Loucy (cell line): ENCODE data around the gene TGFB2.

ENCODE experiments used
- H2AFZ ChIP-seq: fragments of 200-600 bp; sonication (generic); 2 replicates; pipeline ENCODE4 v1.6.0; 2016; ENCODE audit warnings: antibody characterized with exemption, mild to moderate bottlenecking, low read length, moderate library complexity
- H3F3A ChIP-seq: fragments of 200-600 bp; 2 replicates; pipeline ENCODE4 v1.6.0; 2016; ENCODE audit warnings: antibody characterized with exemption, low read depth, mild to moderate bottlenecking
- H3K27me3 ChIP-seq: fragments of 200-600 bp; sonication (generic); 2 replicates; pipeline ENCODE4 v1.6.1; 2014; ENCODE audit warnings: low read length, mild to moderate bottlenecking; ENCODE audit not compliant: insufficient read depth, poor library complexity, severe bottlenecking
- H3K36me3 ChIP-seq: fragments of 200-600 bp; sonication (generic); 2 replicates; pipeline ENCODE4 v1.6.1; 2016; ENCODE audit warnings: low read length; ENCODE audit not compliant: insufficient read depth
- H3K4me1 ChIP-seq: fragments of 200-600 bp; sonication (generic); 2 replicates; pipeline ENCODE4 v1.5.1; 2014; ENCODE audit warnings: low read length, mild to moderate bottlenecking; ENCODE audit not compliant: insufficient read depth, poor library complexity, severe bottlenecking
- H3K4me2 ChIP-seq: fragments of 200-600 bp; sonication (generic); 2 replicates; pipeline ENCODE4 v1.6.0; 2014; ENCODE audit warnings: antibody characterized with exemption, low read length, low read depth, mild to moderate bottlenecking; ENCODE audit not compliant: poor library complexity, severe bottlenecking
- H3K4me3 ChIP-seq: fragments of 200-600 bp; sonication (generic); 2 replicates; pipeline ENCODE4 v1.5.1; 2014; ENCODE audit warnings: low read length, mild to moderate bottlenecking, mixed read lengths; ENCODE audit not compliant: poor library complexity, severe bottlenecking
- H3K79me2 ChIP-seq: fragments of 200-600 bp; sonication (generic); 2 replicates; pipeline ENCODE4 v1.6.1; 2014; ENCODE audit warnings: low read length; ENCODE audit not compliant: insufficient read depth
- H3K9ac ChIP-seq: fragments of 200-600 bp; sonication (generic); 2 replicates; pipeline ENCODE4 v1.6.0; 2014; ENCODE audit warnings: mild to moderate bottlenecking, low read depth, low read length, moderate library complexity; ENCODE audit not compliant: poor library complexity, severe bottlenecking
- H3K9me2 ChIP-seq: fragments of 200-600 bp; sonication (generic); replicated peaks from 2 replicates; pipeline ENCODE4 v1.6.1; 2016; ENCODE audit warnings: low read depth, low read length, mixed read lengths
- H3K9me3 ChIP-seq: fragments of 200-600 bp; sonication (generic); 2 replicates; pipeline ENCODE4 v1.6.1; 2014; ENCODE audit warnings: mild to moderate bottlenecking, antibody characterized with exemption, low read length, low read depth; ENCODE audit not compliant: insufficient read depth
- H4K20me1 ChIP-seq: fragments of 200-600 bp; sonication (generic); 2 replicates; pipeline ENCODE4 v1.6.0; 2014; ENCODE audit warnings: antibody characterized with exemption, low read length, mild to moderate bottlenecking; ENCODE audit not compliant: insufficient read depth, poor library complexity, severe bottlenecking
- EZH2phosphoT487 ChIP-seq: fragments of 200-600 bp; IDR thresholded peaks from 2 replicates; pipeline ENCODE4 v1.6.1; 2018; ENCODE audit warnings: antibody characterized with exemption, mild to moderate bottlenecking, moderate library complexity, borderline replicate concordance
- TF ChIP-seq, protein P1 (sequence below): fragments of 200-600 bp; sonication (generic); conservative IDR thresholded peaks from 2 replicates; pipeline ENCODE4 v1.5.1; 2014; ENCODE audit warnings: mild to moderate bottlenecking, antibody characterized with exemption, low read length

TGFB2 gene

GRCh38 chr1:218362418-218363076, 17.4 kb downstream of the TGFB2 start:
- no peak overlapping the region for H2AFZ ChIP-seq
- no peaks in the 10 kb centered on the region for H3K79me2 ChIP-seq
- no peaks in the 10 kb centered on the region for H3K9me2 ChIP-seq
- H3F3A ChIP-seq, result no peaks in the 10 kb centered on the region
- no peak overlapping the region for H3K4me3 ChIP-seq
- H4K20me1 ChIP-seq, result no peaks in the 10 kb centered on the region
- TF ChIP-seq, protein P1, sequence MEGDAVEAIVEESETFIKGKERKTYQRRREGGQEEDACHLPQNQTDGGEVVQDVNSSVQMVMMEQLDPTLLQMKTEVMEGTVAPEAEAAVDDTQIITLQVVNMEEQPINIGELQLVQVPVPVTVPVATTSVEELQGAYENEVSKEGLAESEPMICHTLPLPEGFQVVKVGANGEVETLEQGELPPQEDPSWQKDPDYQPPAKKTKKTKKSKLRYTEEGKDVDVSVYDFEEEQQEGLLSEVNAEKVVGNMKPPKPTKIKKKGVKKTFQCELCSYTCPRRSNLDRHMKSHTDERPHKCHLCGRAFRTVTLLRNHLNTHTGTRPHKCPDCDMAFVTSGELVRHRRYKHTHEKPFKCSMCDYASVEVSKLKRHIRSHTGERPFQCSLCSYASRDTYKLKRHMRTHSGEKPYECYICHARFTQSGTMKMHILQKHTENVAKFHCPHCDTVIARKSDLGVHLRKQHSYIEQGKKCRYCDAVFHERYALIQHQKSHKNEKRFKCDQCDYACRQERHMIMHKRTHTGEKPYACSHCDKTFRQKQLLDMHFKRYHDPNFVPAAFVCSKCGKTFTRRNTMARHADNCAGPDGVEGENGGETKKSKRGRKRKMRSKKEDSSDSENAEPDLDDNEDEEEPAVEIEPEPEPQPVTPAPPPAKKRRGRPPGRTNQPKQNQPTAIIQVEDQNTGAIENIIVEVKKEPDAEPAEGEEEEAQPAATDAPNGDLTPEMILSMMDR, result no peak
- no peak for TF ChIP-seq EZH2phosphoT487
- no peak overlapping the region for H3K4me2 ChIP-seq
- H3K27me3 ChIP-seq, result no peaks in the 10 kb centered on the region
- H3K4me1 ChIP-seq, result no peaks in the 10 kb centered on the region
- no peaks in the 10 kb centered on the region for H3K9me3 ChIP-seq
- no peaks in the 10 kb centered on the region for H3K36me3 ChIP-seq
- no peak overlapping the region for H3K9ac ChIP-seq

DNA sequence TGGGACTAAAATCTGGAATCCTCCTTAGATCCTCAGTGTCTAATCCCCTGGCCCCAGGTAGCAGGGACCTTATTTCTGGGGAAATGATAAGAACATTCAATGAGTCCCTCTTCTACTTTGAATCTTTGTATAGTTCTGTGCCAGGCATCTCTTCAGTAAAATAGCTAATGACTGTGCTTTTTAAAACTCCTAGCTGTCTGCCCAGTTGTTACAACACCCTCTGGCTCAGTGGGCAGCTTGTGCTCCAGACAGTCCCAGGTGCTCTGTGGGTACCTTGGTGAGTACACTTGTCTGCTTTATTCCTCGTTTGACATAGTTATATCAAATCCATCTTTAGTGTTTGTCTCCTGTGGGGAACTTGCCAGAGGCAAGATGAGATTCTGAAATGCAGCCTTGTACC, 18.0 kb downstream of the TGFB2 start:
- Histone ChIP-seq H4K20me1 (no peaks in the 10 kb centered on the region), H2AFZ (no peak overlapping the region), H3K4me2 (no peak overlapping the region), H3K9me3 (no peaks in the 10 kb centered on the region), H3K4me3 (no peak overlapping the region), H3K27me3 (no peaks in the 10 kb centered on the region), H3K36me3 (no peaks in the 10 kb centered on the region), H3K79me2 (no peaks in the 10 kb centered on the region), H3K9ac (no peak overlapping the region), H3K9me2 (no peaks in the 10 kb centered on the region), H3K4me1 (no peaks in the 10 kb centered on the region), H3F3A (no peaks in the 10 kb centered on the region)
- TF ChIP-seq EZH2phosphoT487, result no peak
- TF ChIP-seq, protein P1, result no peak

DNA sequence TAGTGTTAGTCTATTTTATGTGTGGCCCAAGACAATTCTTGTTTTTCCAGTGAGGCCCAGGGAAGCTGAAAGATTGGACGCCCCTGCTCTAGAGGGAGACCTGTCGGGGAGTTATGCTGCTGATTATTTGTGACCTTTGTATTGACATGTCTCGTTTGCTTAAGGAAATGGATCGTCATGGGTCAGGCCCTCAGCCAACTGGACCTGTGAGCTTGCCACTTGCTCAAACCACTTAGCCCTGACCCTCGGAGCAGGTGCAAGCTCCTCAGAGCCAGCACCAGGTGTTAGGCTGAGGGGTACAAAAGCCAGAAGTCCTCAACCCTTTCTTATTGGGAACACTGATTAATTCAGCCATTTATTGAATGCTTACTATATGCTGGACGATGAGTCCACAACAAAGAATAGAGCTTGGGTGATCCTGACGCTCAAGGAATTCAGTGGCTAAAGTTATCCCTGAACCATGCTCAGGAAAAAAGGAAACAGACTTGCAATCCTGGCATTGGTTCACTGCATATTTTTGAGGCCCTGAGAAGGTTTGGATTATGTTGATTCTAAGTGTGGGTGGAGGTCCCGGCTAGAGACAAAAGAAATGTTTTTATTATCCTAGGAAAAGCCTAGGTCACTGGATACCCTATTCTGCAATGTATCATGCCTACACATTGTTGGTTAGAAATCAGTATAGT, 19.0 kb downstream of the TGFB2 start:
- Histone ChIP-seq H3K27me3 (no peaks in the 10 kb centered on the region), H3K36me3 (no peaks in the 10 kb centered on the region), H4K20me1 (no peaks in the 10 kb centered on the region), H3K9ac (no peak overlapping the region), H3F3A (no peaks in the 10 kb centered on the region), H3K79me2 (no peaks in the 10 kb centered on the region), H2AFZ (no peak overlapping the region), H3K9me3 (no peaks in the 10 kb centered on the region), H3K4me3 (no peak overlapping the region), H3K4me2 (no peak overlapping the region), H3K9me2 (no peaks in the 10 kb centered on the region), H3K4me1 (no peaks in the 10 kb centered on the region)
- TF ChIP-seq EZH2phosphoT487, result no peak
